Measurements from ENCODE around the gene SKAP1.
"Not testable (repeated sequence)": the region's sequence is repeated elsewhere in the genome, so short reads cannot be mapped to it uniquely, and the experiment has no call there.

The SKAP1 gene

DNA sequence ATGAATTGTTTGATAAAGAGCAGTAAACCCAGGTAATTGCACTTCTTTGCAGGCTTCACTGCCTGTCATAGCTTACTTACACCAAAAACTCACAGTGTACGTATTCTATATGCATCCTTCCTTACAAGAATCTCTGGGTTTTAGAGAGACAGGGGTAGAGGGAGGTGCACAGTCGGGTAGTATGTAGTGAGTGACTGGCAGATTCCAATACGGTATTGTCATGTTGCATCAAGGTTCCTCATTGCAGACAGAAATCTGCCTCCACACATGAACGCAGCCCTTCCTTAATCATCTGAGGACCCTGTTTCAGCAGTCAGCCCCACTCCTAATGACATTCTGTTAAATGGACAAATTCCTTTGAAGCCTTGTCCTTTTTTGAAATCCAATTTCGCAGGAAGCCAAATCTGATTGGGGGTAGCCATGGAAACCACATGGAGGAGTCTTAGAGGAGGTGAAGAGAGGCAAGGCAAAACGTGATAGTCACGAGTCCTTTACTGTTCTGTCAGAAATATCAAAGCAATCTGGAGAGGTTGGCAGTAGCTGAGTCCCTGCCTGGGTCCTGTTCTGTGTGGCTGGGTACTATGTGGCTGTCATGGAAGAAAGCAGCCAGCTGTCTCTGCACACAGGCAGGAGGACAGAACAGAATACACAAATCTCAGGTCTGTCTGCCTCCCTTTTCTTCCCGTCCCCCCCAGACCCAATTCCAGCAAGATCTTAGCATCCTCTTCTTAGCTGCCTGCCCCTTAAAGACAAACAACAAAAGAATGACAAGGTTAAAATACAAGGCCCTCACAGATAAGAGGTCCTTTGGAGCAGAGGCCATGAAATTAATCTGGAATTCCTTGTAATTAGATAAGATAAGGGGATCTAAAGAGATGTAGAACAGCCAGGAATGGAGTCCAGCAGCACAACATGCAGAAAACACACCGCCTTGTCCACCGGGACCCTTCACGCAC, 3.1 kb upstream of the SKAP1 start:
- Histone ChIP-seq H3K36me3 (ENCODE audit: insufficient read depth, low read length) (no peaks in the 10 kb centered on the region), H3K4me2 (ENCODE audit: low read length) (no peak overlapping the region), H3K4me3 (ENCODE audit: low read length) (no peak overlapping the region), H3K9me3 (replicated peaks; ENCODE audit: low read length) (no peaks in the 10 kb centered on the region), H3K27me3 (ENCODE audit: control insufficient read depth, insufficient read depth, low read length) (peaks cover 65% of the 10 kb centered on the region), H3K9ac (ENCODE audit: low read depth, low read length) (no peak overlapping the region), H3K4me1 (ENCODE audit: control insufficient read depth, insufficient read depth, low read length) (no peaks in the 10 kb centered on the region)

DNA sequence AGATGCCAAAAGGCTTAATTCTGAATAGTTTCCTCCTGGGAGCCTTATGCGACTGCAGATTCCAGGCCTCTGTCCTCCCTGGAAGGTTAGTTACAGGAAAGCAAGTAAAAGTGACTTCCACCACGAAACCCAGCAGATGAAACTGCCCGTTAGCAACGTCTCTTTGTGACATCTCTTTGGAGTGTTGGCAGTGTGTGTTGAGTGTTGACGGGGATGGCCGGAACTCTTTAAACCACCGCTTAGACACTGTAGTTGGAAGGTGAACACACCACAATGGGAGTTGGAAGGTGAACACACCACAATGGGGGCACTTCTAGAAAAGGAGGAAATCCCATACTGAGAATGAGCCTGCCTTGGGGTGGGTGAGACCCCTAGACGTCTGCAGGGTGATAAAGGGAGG, 858 bp downstream of the SKAP1 start:
- H3K9ac ChIP-seq (ENCODE audit: low read depth, low read length) = no peak overlapping the region
- H3K36me3 ChIP-seq (ENCODE audit: insufficient read depth, low read length) = no peaks in the 10 kb centered on the region
- H3K9me3 ChIP-seq (replicated peaks; ENCODE audit: low read length) = no peaks in the 10 kb centered on the region
- H3K4me1 ChIP-seq (ENCODE audit: control insufficient read depth, insufficient read depth, low read length) = no peaks in the 10 kb centered on the region
- peaks cover 51% of the 10 kb centered on the region for H3K27me3 ChIP-seq (ENCODE audit: control insufficient read depth, insufficient read depth, low read length)
- no peak overlapping the region for H3K4me2 ChIP-seq (ENCODE audit: low read length)
- H3K4me3 ChIP-seq (ENCODE audit: low read length) = no peak overlapping the region

DNA sequence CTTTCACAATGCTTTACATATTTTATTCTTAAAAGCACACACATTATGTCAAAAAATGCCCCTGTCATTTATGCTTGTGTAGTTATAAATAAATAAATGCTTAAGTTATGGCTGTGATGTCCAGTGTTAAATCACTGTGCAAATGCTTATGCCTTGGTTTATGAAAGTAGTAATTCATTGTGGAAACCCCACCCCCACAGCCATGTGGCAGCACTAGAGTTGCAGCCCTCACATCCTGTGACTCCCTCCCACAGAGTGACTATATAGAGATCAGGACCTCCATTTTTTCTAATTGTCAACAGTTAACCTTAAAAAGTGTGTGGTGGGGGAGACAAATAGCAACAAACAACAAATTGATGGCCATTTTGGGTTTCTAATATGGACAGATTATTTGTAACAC, 2.4 kb downstream of the SKAP1 start:
- no peak overlapping the region for H3K4me2 ChIP-seq (ENCODE audit: low read length)
- no peak overlapping the region for H3K9ac ChIP-seq (ENCODE audit: low read depth, low read length)
- no peaks in the 10 kb centered on the region for H3K36me3 ChIP-seq (ENCODE audit: insufficient read depth, low read length)
- no peak overlapping the region for H3K4me3 ChIP-seq (ENCODE audit: low read length)
- H3K9me3 ChIP-seq (replicated peaks; ENCODE audit: low read length) = no peaks in the 10 kb centered on the region
- H3K27me3 ChIP-seq (ENCODE audit: control insufficient read depth, insufficient read depth, low read length) = peaks cover 39% of the 10 kb centered on the region
- no peaks in the 10 kb centered on the region for H3K4me1 ChIP-seq (ENCODE audit: control insufficient read depth, insufficient read depth, low read length)

DNA sequence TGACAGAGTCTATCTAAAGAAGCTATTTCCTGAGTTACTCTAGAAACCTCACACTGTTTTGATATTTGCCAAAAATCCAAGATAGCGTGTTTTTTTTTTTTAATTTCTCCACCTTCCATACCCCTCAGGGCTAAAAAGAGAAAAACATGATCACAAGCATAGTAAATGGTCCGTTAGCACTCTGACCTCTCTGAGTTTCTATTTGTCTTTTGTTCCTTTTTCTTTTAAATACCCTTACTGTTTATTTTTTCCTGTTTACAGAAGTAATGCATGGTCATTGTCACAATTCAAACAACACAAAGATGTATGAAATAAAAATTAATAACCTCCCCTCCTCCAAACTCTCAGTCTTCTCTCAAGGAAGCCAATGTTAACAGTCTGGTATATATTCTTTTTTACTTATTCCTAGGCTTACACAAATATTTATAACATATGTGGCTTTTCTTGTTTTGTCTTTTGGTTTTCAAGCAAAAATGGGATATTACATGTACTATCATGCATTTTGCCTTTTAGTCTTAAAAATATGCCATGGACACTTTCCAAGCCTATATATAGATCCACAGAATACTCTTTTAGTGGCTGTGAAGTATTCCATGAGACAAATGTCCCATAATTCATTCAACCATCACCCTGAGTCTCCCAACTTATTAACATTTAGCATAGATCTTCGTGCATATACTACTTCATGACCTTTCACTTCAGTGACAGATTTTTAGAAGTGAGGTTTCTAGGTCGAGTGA, 3.1 kb downstream of the SKAP1 start:
- Histone ChIP-seq H3K4me3 (ENCODE audit: low read length) (no peak overlapping the region), H3K36me3 (ENCODE audit: insufficient read depth, low read length) (no peaks in the 10 kb centered on the region), H3K27me3 (ENCODE audit: control insufficient read depth, insufficient read depth, low read length) (peaks cover 36% of the 10 kb centered on the region), H3K4me1 (ENCODE audit: control insufficient read depth, insufficient read depth, low read length) (no peaks in the 10 kb centered on the region), H3K4me2 (ENCODE audit: low read length) (no peak overlapping the region), H3K9ac (ENCODE audit: low read depth, low read length) (no peak overlapping the region), H3K9me3 (replicated peaks; ENCODE audit: low read length) (no peaks in the 10 kb centered on the region)

DNA sequence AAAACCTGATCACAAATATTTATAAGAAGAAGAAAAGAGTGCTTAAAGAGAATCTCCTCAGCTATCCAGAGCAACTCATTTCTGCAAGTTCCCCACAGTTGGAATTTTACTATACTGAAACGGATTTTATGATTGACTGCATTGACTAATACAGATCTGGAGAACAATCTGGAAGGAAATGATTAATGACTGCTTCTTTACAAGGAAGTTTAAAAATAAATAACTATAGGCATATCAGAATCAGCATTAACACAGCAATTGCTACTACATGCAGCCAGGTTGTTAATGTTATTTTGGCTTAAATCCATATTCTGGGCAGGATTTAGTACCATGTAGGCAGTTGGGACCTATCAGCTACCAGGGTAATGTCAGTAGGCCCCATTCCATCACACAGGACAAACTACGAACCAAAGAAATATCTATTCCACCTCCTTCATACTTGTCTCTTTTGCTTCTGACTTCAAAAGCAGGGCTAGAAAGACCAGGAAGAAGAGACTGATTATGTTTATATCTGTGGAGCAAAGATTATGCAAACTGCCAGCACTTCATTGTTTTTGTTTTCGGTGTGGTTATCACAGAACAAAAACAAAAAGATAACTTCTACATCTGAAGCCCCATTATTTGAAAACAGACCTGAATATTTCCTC, 3.9 kb downstream of the SKAP1 start:
- Histone ChIP-seq H3K4me3 (ENCODE audit: low read length) (no peak overlapping the region), H3K4me1 (ENCODE audit: control insufficient read depth, insufficient read depth, low read length) (no peaks in the 10 kb centered on the region), H3K9ac (ENCODE audit: low read depth, low read length) (no peak overlapping the region), H3K36me3 (ENCODE audit: insufficient read depth, low read length) (no peaks in the 10 kb centered on the region), H3K27me3 (ENCODE audit: control insufficient read depth, insufficient read depth, low read length) (peaks cover 28% of the 10 kb centered on the region), H3K9me3 (replicated peaks; ENCODE audit: low read length) (no peaks in the 10 kb centered on the region), H3K4me2 (ENCODE audit: low read length) (no peak overlapping the region)

DNA sequence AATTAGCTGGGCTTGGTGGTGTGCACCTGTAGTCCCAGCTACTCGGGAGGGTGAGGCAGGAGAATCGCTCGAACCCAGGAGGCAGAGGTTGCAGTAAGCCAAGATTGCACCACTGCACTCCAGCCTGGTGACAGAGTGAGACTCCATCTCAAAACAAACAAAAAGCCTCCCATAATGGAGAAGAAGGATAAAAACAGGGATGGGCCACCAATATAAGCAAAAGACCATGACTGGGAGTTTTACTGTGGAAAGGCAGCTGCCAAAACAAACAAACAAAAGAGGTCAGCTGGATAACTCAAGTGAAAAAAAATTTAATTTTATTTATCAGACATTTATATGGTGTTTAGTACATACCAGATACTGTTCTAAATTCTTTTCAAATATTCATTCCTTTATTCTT, 8.0 kb downstream of the SKAP1 start:
- H3K4me1 ChIP-seq (ENCODE audit: control insufficient read depth, insufficient read depth, low read length); H3K36me3 ChIP-seq (ENCODE audit: insufficient read depth, low read length); H3K9me3 ChIP-seq (replicated peaks; ENCODE audit: low read length); H3K27me3 ChIP-seq (ENCODE audit: control insufficient read depth, insufficient read depth, low read length); H3K4me3 ChIP-seq (ENCODE audit: low read length); H3K9ac ChIP-seq (ENCODE audit: low read depth, low read length); H3K4me2 ChIP-seq (ENCODE audit: low read length): not testable (repeated sequence)

DNA sequence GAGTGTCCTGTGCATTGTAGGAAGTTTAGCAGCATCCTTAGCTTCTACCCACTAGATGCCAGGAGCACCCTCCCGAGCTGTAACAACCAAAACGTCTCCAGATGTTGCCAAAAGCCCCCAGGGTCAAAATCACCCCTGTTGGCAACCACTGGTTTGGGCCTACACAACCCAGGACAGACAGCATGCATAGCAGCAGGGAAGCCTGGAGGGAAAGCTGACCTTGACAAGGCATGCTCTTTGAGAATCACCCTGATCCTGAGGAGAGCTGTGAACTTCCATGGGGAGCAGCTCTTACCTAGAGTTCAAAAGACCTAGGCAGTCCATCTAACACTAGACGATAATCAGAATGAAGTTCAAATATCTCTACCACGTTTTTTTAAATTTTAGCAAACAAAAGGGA, 9.2 kb downstream of the SKAP1 start:
- peaks cover 13% of the 10 kb centered on the region for H3K27me3 ChIP-seq (ENCODE audit: control insufficient read depth, insufficient read depth, low read length)
- H3K9ac ChIP-seq (ENCODE audit: low read depth, low read length) = no peak overlapping the region
- no peak overlapping the region for H3K4me2 ChIP-seq (ENCODE audit: low read length)
- no peaks in the 10 kb centered on the region for H3K4me1 ChIP-seq (ENCODE audit: control insufficient read depth, insufficient read depth, low read length)
- H3K9me3 ChIP-seq (replicated peaks; ENCODE audit: low read length) = no peaks in the 10 kb centered on the region
- H3K36me3 ChIP-seq (ENCODE audit: insufficient read depth, low read length) = no peaks in the 10 kb centered on the region
- no peak overlapping the region for H3K4me3 ChIP-seq (ENCODE audit: low read length)

DNA sequence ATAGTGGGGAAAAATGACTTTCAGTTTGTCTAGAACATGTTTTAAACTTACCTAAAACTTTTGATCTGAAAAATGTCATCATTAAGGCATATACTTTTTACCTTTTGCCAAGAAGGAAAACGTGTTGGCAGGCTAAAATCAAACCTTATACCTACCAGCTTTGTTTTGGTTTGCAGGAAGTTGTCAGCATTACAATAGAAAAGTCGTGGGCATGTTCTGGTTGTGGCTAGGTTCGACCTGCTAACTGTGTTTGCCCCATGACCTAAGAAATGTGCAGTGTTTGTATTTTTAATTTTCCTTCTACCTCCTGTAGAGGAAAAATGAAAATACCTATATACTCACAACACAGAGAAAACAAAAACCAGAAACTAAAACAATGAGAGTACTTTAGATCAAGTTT, 13.0 kb downstream of the SKAP1 start:
- Histone ChIP-seq H3K4me1 (ENCODE audit: control insufficient read depth, insufficient read depth, low read length) (no peaks in the 10 kb centered on the region), H3K9me3 (replicated peaks; ENCODE audit: low read length) (no peaks in the 10 kb centered on the region), H3K36me3 (ENCODE audit: insufficient read depth, low read length) (no peaks in the 10 kb centered on the region), H3K27me3 (ENCODE audit: control insufficient read depth, insufficient read depth, low read length) (peaks cover 32% of the 10 kb centered on the region), H3K4me2 (ENCODE audit: low read length) (no peak overlapping the region), H3K9ac (ENCODE audit: low read depth, low read length) (no peak overlapping the region), H3K4me3 (ENCODE audit: low read length) (no peak overlapping the region)

DNA sequence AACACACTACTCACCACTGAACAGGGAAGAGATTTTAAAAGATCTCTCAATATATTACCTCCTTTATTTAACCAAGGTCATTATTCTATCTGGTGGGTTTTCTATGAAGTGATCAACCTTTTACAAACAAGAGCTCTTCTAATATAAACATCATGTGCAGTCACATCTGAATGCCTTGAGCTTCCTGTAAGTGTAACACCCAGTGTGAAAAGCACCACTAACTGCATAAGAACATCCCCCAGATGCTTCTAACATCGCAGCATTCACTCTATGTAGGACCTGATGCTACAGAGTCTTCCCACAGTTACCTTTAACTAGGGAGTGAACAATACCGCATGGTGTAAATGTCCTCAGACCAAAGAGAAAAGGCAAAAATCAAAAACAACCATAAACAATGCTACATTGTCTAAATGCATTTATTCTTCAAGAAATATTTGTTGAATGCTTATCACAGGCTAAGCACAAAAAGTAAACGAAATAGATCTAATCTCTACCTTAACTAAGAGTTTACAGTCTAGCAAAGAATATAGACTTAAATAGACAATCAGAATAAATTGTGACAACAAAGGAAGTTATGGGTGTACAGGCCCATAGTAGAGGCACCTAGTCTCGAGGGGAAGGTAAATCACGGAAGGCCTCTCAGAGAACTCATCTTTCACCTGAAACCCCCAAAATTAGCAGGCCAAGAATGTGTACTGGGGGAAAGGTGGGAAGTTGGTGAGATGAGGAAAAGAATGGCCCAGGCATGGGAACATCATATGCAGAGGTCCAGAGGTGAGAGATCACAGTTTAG, 16.2 kb downstream of the SKAP1 start:
- Histone ChIP-seq H3K36me3 (ENCODE audit: insufficient read depth, low read length) (no peaks in the 10 kb centered on the region), H3K9ac (ENCODE audit: low read depth, low read length) (no peak overlapping the region), H3K4me2 (ENCODE audit: low read length) (no peak overlapping the region), H3K9me3 (replicated peaks; ENCODE audit: low read length) (no peaks in the 10 kb centered on the region), H3K4me3 (ENCODE audit: low read length) (no peak overlapping the region), H3K27me3 (ENCODE audit: control insufficient read depth, insufficient read depth, low read length) (peaks cover 47% of the 10 kb centered on the region), H3K4me1 (ENCODE audit: control insufficient read depth, insufficient read depth, low read length) (no peaks in the 10 kb centered on the region)

DNA sequence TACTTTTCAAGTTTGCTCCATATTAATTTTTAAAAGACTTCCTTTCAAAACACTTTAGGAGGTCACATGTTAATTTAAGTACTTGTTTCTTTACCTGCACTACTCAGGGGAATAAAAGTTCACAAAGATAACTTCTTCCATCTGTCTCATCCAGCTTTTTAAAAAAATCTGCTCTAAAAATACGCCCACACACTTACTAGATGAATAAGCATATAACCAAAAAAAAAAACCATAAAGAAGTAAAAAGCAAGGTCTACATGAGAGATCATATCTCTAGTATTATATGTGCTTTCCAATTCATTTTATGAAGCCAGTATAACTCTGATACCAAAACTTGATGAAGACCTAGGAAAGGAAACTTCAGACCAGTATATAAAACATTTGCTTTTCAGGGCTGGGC, 17.2 kb downstream of the SKAP1 start:
- H3K9ac ChIP-seq (ENCODE audit: low read depth, low read length) = no peak overlapping the region
- no peak overlapping the region for H3K4me2 ChIP-seq (ENCODE audit: low read length)
- H3K9me3 ChIP-seq (replicated peaks; ENCODE audit: low read length) = no peaks in the 10 kb centered on the region
- no peaks in the 10 kb centered on the region for H3K36me3 ChIP-seq (ENCODE audit: insufficient read depth, low read length)
- no peaks in the 10 kb centered on the region for H3K4me1 ChIP-seq (ENCODE audit: control insufficient read depth, insufficient read depth, low read length)
- H3K4me3 ChIP-seq (ENCODE audit: low read length) = no peak overlapping the region
- H3K27me3 ChIP-seq (ENCODE audit: control insufficient read depth, insufficient read depth, low read length) = peaks cover 51% of the 10 kb centered on the region

DNA sequence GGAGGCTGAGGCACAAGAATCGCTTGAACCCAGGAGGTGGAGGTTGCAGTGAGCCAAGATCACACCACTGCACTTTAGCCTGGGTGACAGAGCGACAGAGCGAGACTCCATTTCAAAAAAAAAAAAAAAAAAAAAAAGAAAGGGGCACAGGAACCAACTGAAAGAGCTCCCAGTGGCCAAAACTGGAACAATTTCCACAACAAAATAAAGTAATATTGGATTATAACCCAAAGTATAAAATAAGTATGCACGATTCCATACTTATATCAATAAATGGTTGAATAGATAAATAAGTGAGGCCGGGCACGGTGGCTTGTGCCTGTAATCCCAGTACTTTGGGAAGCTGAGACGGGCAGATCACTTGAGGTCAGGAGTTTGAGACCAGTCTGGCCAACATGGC, 19.2 kb downstream of the SKAP1 start:
- H3K36me3 ChIP-seq (ENCODE audit: insufficient read depth, low read length); H3K9me3 ChIP-seq (replicated peaks; ENCODE audit: low read length); H3K4me2 ChIP-seq (ENCODE audit: low read length); H3K4me1 ChIP-seq (ENCODE audit: control insufficient read depth, insufficient read depth, low read length); H3K4me3 ChIP-seq (ENCODE audit: low read length); H3K9ac ChIP-seq (ENCODE audit: low read depth, low read length): not testable (repeated sequence)
- H3K27me3 ChIP-seq (ENCODE audit: control insufficient read depth, insufficient read depth, low read length) = peaks cover 50% of the 10 kb centered on the region

Measured in skeletal muscle satellite cell (primary cell).